DMS153 treated with DMSO at 0.1 percent for 48 hours (cell line): ENCODE measurements around the gene GFRA3.
A peak's percentile ranks its signal among the peaks of the same experiment; 100 is the strongest.
"Not testable (repeated sequence)": the region's sequence is repeated elsewhere in the genome, so short reads cannot be mapped to it uniquely, and the experiment has no call there.

Source experiments
- DNase-seq: peaks from one replicate; lab custom pipeline; 2025; ENCODE audit not compliant: unreplicated experiment; lab: John Stamatoyannopoulos, UW

Gene GFRA3

DNA sequence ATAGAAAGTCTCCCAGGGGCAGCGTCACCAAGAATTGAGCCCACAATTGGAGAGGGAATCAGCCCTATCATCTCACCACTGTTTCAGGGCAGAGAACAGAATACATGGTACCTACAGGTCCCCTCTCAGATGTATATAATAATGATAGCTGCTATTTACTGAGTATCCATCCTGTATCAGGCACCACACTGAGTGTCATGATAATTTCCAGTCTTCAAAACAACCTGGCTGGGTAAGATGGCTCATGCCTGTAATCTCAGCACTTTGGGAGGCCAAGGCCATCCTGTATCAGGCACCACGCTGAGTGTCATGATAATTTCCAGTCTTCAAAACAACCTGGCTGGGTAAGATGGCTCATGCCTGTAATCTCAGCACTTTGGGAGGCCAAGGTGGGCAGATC lies 26.6 kb downstream of the GFRA3 start:
- DNase-seq: not testable (repeated sequence)

DNA sequence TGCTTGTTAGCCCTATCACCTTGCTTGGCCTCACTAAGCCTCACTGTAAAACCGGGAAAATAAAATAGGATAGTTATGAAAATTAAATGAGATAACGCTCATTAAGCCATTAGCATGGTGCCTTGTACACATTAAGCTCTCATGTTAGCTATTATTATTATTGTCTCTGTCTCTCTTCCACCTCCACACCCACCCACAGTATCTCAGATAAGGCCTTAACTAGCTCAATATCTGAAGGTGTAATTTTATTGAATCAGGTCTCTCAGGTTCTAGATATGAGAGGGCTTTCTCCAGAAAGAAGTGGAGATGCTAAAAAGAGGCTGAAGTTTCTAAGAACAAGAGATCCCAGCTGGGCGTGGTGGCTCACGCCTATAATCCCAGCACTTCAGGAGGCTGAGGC lies 27.6 kb downstream of the GFRA3 start:
- DNase-seq: no peak

DNA sequence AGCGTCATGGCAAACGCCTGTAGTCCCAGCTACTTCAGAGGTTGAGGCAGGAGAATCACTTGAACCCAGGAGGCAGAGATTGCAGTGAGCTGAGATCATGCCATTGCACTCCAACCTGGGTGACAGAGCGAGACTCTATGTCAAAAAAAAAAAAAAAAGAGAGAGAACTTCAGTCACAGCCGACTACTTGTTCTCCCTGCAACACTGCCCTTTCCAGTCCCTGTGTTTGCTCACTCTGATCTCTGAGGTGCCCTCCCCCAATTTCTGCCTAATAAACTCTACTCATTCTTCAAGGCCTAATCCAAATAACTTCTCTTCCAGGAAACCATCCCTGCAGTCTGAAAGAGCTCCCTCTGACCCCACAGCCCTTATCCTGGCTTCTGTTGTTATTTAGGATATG lies 28.1 kb downstream of the GFRA3 start:
- DNase-seq: no peak

DNA sequence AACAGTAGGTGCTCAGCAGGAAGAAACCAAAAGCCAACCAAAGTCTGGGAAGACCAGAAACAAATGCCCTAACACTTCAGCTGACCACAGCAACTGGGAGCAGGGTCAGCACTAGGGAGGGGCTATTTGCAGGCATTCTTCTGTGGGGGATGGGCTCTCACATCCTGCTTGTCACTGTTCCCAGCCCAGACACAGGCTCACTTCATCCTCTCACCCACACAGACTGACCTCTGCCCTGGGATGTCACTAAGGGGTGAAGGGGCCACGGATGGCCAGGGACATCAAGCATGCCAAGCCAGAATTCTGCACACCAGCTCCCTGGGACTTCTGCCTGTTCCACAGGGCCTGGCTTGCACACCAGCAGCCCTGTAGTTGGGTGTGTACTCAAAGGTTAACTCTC lies 28.7 kb downstream of the GFRA3 start:
- DNase-seq: no peak

DNA sequence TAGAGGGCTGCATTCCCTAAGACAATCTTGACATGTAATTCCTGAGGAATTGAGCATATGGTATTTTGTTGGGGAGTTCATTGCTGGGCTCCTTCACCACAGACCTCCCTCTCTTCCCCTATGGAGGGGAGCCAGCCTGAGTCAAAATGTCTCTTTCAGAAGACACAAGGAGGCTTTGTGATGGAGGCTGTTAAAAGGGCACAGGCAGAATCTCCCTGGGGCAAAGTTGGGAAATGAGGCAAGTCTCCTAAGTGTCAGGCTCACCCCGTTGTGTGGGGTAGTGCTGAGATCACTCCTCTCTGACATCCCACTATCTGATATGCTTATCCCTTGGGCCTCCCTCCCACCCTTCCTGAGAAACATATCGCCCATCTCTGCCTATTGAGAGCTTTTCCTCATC lies 30.6 kb downstream of the GFRA3 start:
- no peak for DNase-seq

DNA sequence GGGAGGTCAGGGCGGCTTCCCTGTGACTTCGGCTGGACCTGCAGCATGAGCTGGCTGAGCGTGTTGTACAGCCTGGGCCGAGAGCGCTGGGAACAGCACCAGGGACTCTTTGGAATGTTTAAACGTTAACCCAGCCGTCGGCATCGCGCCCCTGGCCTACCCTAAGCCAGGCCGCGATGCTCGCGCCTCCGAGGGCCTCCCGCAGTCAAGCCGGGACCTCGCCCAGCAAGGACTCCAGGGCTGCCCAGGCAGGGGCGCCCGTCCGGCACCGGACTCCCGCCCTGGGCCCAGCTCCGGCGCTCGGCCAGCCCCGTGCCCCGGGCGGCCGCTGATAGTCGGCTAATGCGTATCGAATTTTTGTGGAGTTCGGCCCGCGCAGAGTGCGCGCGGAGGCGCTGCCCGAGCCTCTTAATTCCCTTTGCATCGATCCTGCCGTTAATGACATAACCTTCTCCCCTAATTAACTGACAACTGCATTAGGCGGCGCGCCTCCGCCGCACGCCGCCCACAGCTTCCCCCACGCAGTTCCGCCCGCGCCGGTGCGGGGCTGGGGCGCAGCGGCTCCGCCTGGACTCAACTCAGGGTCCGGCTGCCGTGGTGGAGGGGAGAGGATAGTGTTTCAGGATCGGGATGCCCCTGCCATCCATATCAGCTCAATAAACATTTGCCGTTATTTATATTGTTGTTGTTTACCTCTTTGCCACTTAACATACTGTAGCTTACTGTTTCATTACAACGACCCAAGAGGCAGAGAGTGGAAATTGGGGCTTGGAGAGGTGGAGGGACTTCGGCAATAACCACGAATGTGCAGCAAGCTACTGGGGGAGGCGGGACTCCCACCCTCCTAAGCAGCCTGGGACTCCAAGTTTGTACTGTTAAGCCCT lies 32.5 kb downstream of the GFRA3 start:
- DNase-seq: no peak

DNA sequence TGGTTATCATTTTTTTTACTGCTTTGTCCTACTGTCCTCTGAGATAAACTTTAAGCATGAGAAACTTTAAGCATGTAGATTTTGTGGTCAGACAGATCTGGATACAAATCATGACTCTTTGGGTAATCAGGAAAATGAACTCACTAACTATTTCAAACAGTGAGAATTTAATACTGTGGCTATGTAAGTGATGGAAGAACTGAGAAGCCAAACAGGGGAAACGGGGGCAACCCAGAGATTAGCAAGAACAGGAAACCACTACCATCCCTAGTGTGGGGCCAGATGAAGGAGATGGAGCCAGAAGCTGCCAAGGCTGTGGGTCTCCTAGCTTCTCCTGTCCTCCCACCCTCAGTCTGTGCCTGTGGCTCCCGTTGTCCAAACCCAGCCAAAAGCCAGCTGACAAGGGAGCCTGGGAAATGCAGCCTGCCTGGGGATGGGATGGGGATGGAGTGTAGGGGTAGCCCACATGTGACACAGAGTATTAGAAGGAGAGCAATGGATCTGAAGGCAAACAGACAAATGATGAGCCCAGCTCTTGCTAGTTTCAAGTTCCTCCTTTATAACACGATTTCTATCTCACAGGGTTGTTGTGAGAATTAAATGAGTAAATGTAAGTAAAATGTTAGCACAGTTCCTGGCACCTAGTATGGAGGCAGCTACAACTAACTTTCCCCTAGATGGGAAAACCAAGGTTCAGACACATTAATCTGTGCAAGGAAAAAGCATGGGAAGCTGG lies 33.6 kb downstream of the GFRA3 start:
- no peak for DNase-seq

DNA sequence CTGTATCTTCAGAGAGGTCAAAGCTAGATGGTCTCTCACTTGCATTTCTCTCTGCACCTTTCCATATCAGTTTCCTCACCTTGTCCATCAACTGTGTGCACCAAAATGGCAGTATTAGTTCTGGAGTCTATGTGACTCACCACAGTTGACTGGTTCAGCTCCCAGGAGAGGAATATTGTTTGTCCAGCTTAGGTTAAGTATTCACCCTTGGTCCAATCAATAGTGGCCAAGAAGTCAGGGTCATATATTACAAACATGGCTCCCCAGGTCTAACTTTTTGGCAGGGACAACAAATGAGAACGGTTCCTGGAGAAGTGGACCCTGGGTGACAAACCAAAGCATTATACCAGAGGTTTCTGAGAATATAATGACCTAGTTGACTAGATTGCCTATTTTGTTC lies 36.4 kb downstream of the GFRA3 start:
- DNase-seq: no peak

DNA sequence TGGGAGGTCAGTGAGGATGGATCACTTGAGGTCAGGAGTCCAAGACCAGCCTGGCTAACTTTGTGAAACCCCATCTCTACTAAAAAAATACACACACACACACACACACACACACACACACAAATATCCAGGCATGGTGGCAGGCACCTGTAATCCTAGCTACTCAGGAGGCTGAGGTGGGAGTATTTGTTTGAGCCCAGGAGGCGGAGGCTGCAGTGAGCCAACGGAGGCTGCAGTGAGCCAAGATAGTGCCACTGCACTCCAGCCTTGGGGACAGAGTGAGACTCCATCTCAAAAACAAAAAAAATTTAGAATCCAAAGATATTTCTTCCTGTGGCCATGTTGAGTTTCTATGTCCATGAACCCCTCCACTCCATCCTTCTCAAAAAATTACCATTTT lies 39.8 kb downstream of the GFRA3 start:
- no peak for DNase-seq

DNA sequence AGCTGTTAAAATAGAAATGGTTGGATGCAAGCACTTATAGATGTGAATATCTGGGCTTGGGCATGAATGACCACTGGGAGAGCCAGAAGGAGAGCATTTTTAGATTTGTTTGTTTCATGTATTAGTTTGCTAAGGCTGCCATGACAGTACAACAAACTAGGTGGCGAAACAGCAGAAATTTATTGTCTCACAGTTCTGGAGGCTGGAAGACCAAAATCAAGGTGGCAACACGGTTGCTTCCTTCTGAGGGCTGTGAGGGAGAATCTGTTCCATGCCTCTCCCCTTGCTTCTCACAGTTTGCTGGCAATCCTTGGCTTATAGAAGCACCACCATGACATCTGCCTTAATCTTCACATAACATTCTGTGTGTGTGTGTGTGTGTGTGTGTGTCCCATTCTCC lies 41.1 kb downstream of the GFRA3 start:
- DNase-seq: no peak

DNA sequence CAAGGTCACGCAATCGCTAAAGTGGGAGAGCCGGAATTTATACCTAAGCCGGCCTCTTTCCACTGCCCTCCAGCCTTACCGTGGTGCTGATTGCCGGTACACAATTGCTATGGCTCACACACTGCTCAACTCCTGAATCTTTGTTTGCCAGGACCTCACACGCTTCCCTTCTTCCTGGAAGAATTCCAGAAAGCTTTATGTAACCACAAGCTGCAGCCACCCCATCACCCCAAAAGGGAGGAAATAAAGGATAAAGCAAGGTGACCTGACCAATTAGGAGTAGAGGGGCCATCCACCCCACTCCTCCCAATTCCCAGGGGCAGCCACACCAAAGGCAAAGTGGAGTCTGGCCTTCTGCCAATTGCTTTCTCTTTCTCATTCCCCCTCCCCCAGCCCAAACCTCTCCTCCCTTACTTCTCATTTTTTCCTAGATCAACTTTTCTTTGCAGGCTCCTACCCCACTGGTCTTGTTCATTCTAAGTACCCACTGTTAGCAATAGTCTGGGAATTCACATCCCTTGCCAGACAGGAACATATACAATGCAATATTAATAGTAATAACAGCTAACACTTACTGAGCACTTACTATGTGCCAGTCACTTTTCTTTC lies 43.3 kb downstream of the GFRA3 start:
- DNase-seq: no peak

DNA sequence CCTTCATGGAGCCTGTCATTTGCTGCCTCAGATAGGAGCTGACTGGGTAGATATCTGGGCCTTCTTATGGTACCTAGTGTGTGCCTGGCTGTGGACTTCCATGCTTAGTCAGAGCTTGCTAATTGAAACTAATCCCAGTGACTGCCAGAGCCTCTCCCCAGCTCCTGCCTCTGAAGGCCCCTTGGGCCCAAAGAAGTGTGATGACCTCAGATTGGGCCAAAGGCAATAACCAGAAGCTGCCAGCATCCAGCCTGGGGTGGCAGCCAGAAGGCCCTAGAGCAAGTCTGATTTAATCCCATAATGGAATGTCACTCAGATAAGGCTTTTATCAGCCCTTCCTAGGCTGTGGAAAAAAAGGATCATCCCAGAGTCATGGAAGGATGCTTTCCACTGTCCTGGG lies 44.2 kb downstream of the GFRA3 start:
- DNase-seq: no peak

DNA sequence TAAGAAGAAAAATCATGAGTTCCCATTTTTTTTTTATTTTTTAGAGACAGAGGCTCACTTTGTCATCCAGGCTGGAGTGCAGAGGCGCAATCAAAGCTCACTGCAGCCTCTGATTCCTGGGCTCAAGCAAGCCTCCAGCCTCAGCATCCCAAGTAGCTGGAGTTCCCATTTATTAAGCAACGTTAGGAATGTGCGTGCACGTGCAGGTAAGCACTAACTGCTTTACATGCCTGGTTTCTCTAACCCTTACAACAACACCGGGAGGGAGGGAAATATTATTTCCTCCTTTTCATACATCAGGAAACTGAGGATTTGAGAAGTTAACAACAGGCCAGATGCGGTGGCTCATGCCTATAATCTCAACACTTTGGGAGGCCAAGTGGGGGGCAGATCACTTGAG lies 45.0 kb downstream of the GFRA3 start:
- no peak for DNase-seq

DNA sequence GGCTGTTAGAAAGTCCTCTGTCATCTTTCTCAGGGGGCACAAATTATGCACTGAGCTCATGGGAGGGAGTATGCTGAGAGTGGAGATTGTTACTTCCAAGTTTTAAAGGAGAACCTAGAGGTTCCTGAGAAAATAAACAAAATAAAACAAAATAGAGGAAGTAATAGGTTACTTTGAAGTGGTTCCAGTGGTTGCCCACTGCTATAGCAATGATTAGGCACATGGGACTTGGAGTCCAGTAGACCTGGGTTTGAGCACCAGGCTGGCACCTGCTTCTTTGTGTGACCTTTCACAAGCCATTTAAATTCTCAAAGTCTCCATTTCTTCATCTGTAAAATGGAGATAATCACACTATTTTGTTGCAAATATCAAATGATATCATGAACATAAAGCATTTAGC lies 47.5 kb downstream of the GFRA3 start:
- DNase-seq: no peak

DNA sequence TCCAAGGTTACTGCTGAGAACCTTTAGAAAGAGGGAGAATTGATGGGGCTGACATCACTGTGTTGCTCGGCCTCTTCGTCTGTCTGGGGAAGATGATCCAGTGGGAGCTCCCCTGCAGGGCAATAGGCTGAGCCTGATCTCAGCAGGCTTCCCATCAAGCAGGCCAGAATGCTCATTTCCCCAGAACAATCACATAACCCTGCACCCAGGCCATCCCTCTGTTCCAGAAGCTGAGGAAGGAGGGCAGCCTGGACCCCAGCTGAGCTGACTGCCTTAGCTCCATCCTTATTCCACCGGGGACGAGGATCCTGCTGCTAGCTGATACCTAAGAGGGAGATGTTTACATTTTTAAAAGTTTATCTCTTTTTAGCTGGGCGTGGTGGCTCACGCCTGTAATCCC lies 49.7 kb downstream of the GFRA3 start:
- DNase-seq: no peak

DNA sequence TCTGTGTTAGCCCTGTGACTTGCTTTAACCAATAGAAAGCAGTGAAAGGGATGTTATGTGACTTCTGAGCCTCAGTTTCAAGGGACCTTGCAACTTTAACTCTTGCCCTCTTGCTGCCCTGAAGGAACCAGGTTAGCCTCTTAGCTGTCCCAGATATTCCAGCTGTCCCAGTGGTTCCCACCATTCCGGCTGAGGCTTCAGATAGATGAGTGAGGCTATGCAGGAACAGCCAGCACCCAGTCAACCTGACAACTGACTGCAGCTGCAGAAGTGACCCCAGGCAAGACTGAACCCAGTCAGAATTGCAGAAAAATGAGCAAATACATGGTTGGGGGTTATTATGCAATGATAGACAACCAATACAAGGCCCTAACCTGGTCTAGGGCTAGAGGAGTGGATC lies 50.9 kb downstream of the GFRA3 start:
- no peak for DNase-seq

DNA sequence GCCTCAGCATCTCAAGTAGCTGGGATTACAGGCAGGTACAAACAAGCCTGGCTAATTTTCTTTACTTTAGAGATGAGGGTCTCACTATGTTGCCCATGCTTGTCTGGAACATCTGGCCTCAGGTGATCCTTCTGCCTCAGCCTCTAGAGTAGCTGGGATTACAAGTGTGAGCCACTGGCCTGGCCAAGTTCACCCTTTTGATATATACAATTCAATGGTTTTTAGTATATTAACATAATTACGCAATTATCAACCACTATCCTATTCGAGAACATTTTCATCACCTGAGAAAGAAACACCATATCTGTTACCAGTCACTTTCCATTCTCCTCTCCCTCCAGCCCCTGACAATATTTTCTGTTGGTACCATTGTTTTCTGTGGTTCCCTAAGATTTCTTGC lies 57.6 kb downstream of the GFRA3 start:
- no peak for DNase-seq

DNA sequence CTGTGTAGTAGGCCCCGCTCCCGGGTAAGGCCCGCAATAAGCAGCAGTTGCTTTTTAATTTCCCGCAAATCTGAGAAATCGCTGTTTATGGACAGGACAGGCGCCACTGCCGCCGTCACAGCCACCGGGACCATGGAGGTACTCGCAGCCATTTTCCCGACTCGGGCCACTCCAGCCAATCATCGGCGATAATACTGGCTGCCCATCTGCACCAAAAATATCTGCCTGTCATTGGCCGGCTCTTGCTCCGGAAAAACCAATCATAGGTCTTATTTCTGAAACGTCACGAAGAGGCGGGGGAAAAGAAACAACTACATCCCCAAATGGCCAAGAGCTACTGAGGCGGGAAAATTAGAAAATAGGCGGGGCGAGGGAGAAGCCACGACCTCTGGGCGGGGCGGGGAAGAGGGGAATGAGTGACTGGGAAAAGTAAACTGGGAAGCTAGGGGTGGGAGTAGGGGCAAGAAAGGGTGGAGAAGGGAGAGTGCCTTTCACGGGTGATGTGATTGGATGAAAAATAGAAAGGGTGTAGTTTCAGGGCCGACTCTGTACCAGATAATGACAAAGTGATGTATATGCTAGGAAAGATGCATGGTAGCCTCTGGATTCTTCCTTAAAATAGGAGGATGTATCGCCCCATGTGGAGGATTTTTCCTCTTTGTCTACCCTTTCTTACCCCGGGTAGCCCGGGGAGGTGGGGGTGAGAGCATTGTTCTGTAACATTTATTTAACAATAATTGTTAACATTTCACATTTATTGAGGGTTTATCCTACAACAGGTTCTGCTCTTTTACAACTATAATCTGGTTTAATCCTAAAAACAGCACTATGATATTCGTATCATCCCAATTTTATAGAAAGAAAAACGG lies 61.0 kb downstream of the GFRA3 start, which contains the start of gene CDC23:
TSS of gene CDC23 (minus strand) at position 163 of the 869 bp plus-strand sequence. CDS start at position 152, 11 bp downstream.
- peak; percentile 58 for DNase-seq

DNA sequence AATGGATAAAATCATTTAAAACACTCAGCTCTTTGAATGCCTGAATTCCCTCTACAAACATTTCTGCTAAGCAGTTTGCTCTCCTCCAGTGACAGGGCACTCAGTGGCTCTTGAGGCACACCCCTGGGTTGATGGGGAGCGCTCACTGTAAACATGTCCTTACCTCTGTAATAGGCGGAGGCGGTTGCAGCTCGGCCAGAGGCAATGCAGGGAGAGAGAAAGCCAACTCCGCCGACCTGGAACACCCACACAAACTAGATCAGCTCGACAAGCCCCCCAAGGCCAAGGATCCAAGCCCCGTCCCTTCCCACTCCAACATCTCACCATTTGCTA lies 61.6 kb downstream of the GFRA3 start:
- DNase-seq: no peak

DNA sequence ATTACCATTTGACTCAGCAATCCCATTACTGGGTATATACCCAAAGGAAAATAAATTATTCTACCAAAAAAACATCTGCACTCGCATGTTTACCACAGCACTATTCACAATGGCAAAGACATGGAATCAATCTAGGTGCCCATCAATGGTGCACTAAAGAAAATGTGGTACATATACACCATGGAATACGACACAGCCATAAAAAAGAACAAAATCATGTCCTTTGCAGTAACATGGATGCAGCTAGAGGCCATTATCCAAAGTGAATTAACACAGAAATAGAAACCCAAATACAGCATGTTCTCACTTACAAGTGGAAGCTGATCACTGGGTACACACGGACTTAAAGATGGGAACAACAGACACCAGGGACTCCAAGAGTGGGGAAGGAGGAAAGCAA lies 63.4 kb downstream of the GFRA3 start:
- DNase-seq: no peak
